ENCODE results near the gene MTRF1L.

MTRF1L gene

GRCh38 chr6:153002613-153003365 is at the start of gene MTRF1L:
Gene MTRF1L, minus strand, starts transcription at chr6:153002709. Its CDS starts 24 bp downstream, at chr6:153002685.
- no peak for TF ChIP-seq CTCF (IDR thresholded peaks at IDR 0.05)

- TF ChIP-seq CTCF (IDR thresholded peaks at IDR 0.05): no peak
Observed at GRCh38 chr6:153051801-153052200, 49.3 kb upstream of the MTRF1L start.

- TF ChIP-seq CTCF (IDR thresholded peaks at IDR 0.05): no peak
Observed at GRCh38 chr6:153048631-153049030, 46.1 kb upstream of the MTRF1L start.

GRCh38 chr6:153047386-153047785 is 44.9 kb upstream of the MTRF1L start:
- TF ChIP-seq CTCF (IDR thresholded peaks at IDR 0.05): no peak

- no peak for TF ChIP-seq CTCF (IDR thresholded peaks at IDR 0.05)
Observed at GRCh38 chr6:153045271-153045670, 42.8 kb upstream of the MTRF1L start.

- TF ChIP-seq CTCF (IDR thresholded peaks at IDR 0.05): no peak
Observed at GRCh38 chr6:153044295-153044694, 41.8 kb upstream of the MTRF1L start.

GRCh38 chr6:153043719-153044118 is 41.2 kb upstream of the MTRF1L start:
- no peak for TF ChIP-seq CTCF (IDR thresholded peaks at IDR 0.05)

Data from LNCAP (cell line).